WTC11 (cell line): ENCODE data around the gene RAPGEF1. TPM values are rescaled to one million over a fixed set of nuclear protein-coding genes. Genes with fewer than 3 reads are reported as not detected.

Experiments
- ATAC-seq: fragments of 200-7000 bp; cut with Tn5 transposase; 2 replicates; pipeline ENCODE4 v1.10.0; 2021; ENCODE audit warnings: mild to moderate bottlenecking, moderate library complexity
- CTCF ChIA-PET: fragments of 300-600 bp; sonication (Branson Sonifier 250); formaldehyde crosslinking; loops from one replicate; lab custom pipeline; 2021; ENCODE audit warnings: antibody characterized with exemption; lab: Charles Lee
- POLR2A ChIA-PET: fragments of 350-600 bp; sonication (Branson Sonifier 250); formaldehyde crosslinking; loops from one replicate; lab custom pipeline; 2021; ENCODE audit warnings: antibody characterized with exemption; lab: Charles Lee
- DNase-seq: peaks from one replicate; pipeline ENCODE4 v3.0.0; 2021; ENCODE audit warnings: low spot score
- H3K27ac Mint-ChIP-seq: 2 replicates; pipeline ENCODE4 v1.8.0; 2021; ENCODE audit warnings: mixed read lengths
- H3K27me3 Mint-ChIP-seq: 2 replicates; pipeline ENCODE4 v1.8.0; 2021; ENCODE audit warnings: low read depth, mild to moderate bottlenecking, moderate library complexity, mixed read lengths
- H3K36me3 Mint-ChIP-seq: 2 replicates; pipeline ENCODE4 v1.8.0; 2021; ENCODE audit warnings: mixed read lengths
- H3K4me1 Mint-ChIP-seq: 2 replicates; pipeline ENCODE4 v1.8.0; 2022; ENCODE audit warnings: mixed read lengths
- H3K4me3 Mint-ChIP-seq: 2 replicates; pipeline ENCODE4 v1.8.0; 2021; ENCODE audit warnings: mild to moderate bottlenecking, moderate library complexity, mixed read lengths
- H3K9me3 Mint-ChIP-seq: 2 replicates; pipeline ENCODE4 v1.8.0; 2021; ENCODE audit warnings: mixed read lengths
- ATF2 ChIP-seq: sonication (generic); formaldehyde crosslinking; IDR thresholded peaks from 2 replicates; pipeline ENCODE4 v1.8.1; 2022; ENCODE audit warnings: low read depth, missing genetic modification reagents, borderline replicate concordance
- CBFB ChIP-seq: sonication (generic); formaldehyde crosslinking; IDR thresholded peaks from 2 replicates; pipeline ENCODE4 v1.8.1; 2022; ENCODE audit warnings: mild to moderate bottlenecking, low read depth, missing genetic modification reagents
- EMX1 ChIP-seq: fragments of 250-450 bp; sonication (Bioruptor Pico); IDR thresholded peaks from 2 replicates; pipeline ENCODE4 v1.8.0; 2021; ENCODE audit warnings: mild to moderate bottlenecking
- FOXP4 ChIP-seq: sonication (generic); formaldehyde crosslinking; IDR thresholded peaks from 2 replicates; pipeline ENCODE4 v1.8.0; 2022; ENCODE audit warnings: mild to moderate bottlenecking, missing genetic modification reagents
- GTF2I ChIP-seq: fragments of 250-450 bp; sonication (Bioruptor Pico); conservative IDR thresholded peaks from 2 replicates; pipeline ENCODE4 v1.4.0; 2021; ENCODE audit warnings: mild to moderate bottlenecking
- IRF2 ChIP-seq: sonication (generic); formaldehyde crosslinking; IDR thresholded peaks from 2 replicates; pipeline ENCODE4 v1.8.0; 2022; ENCODE audit warnings: low read depth, missing genetic modification reagents, borderline replicate concordance
- KAT7 ChIP-seq: sonication (generic); formaldehyde crosslinking; IDR thresholded peaks from 2 replicates; pipeline ENCODE4 v1.8.1; 2023; ENCODE audit warnings: missing genetic modification reagents, mild to moderate bottlenecking, borderline replicate concordance
- MAX ChIP-seq: sonication (generic); formaldehyde crosslinking; IDR thresholded peaks from 2 replicates; pipeline ENCODE4 v1.8.0; 2022; ENCODE audit warnings: mild to moderate bottlenecking, missing genetic modification reagents
- MYBL2 ChIP-seq: sonication (generic); formaldehyde crosslinking; IDR thresholded peaks from 2 replicates; pipeline ENCODE4 v1.8.1; 2023; ENCODE audit warnings: mild to moderate bottlenecking, moderate library complexity, missing genetic modification reagents
- NR3C1 ChIP-seq: sonication (generic); formaldehyde crosslinking; conservative IDR thresholded peaks from 2 replicates; pipeline ENCODE4 v1.8.1; 2023; ENCODE audit warnings: low read depth, mild to moderate bottlenecking, missing genetic modification reagents
- RELA ChIP-seq: sonication (generic); formaldehyde crosslinking; IDR thresholded peaks from 2 replicates; pipeline ENCODE4 v1.8.1; 2022; ENCODE audit warnings: missing genetic modification reagents, mild to moderate bottlenecking, borderline replicate concordance
- SMAD3 ChIP-seq: sonication (generic); formaldehyde crosslinking; IDR thresholded peaks from 2 replicates; pipeline ENCODE4 v1.8.0; 2022; ENCODE audit warnings: missing genetic modification reagents, mild to moderate bottlenecking, borderline replicate concordance
- SOX15 ChIP-seq: fragments of 250-450 bp; sonication (Bioruptor Pico); IDR thresholded peaks from 2 replicates; pipeline ENCODE4 v1.9.0; 2021; ENCODE audit warnings: mild to moderate bottlenecking
- TEAD4 ChIP-seq: sonication (generic); formaldehyde crosslinking; IDR thresholded peaks from 2 replicates; pipeline ENCODE4 v1.8.0; 2022; ENCODE audit warnings: mild to moderate bottlenecking, missing genetic modification reagents
- ZMAT4 ChIP-seq: fragments of 250-450 bp; sonication (Bioruptor Pico); IDR thresholded peaks from 2 replicates; pipeline ENCODE4 v1.9.0; 2021; ENCODE audit warnings: mild to moderate bottlenecking
- ZNF138 ChIP-seq: sonication (generic); formaldehyde crosslinking; conservative IDR thresholded peaks from 2 replicates; pipeline ENCODE4 v1.8.1; 2022; ENCODE audit warnings: mild to moderate bottlenecking, moderate library complexity, missing genetic modification reagents
- ZNF396 ChIP-seq: fragments of 250-450 bp; sonication (Bioruptor Pico); IDR thresholded peaks from 2 replicates; pipeline ENCODE4 v1.8.0; 2021; ENCODE audit warnings: mild to moderate bottlenecking, moderate library complexity, borderline replicate concordance
- total RNA-seq: library from RNA; stranded (reverse); gene quantifications from 3 replicates; pipeline ENCODE4 v1.2.3, GENCODE V29; 2021
- TF ChIP-seq, protein P1 (sequence below): sonication (generic); formaldehyde crosslinking; IDR thresholded peaks from 2 replicates; pipeline ENCODE4 v1.8.0; 2022; ENCODE audit warnings: mild to moderate bottlenecking, missing genetic modification reagents
- TF ChIP-seq, protein P2 (sequence below): fragments of 250-450 bp; sonication (Bioruptor Pico); IDR thresholded peaks from 2 replicates; pipeline ENCODE4 v1.9.0; 2021; ENCODE audit warnings: moderate library complexity, mild to moderate bottlenecking, inconsistent platforms, borderline replicate concordance
- TF ChIP-seq, protein P3 (sequence below): sonication (generic); formaldehyde crosslinking; IDR thresholded peaks from 2 replicates; pipeline ENCODE4 v1.8.0; 2023; ENCODE audit warnings: missing genetic modification reagents, mild to moderate bottlenecking, borderline replicate concordance
- TF ChIP-seq, protein P4 (sequence below): fragments of 250-450 bp; sonication (Bioruptor Pico); IDR thresholded peaks from 2 replicates; pipeline ENCODE4 v2.1.2; 2022; ENCODE audit warnings: mild to moderate bottlenecking, moderate library complexity

Gene RAPGEF1
- total RNA-seq, 1 experiment from 2014 or later: 66.2 TPM

DNA sequence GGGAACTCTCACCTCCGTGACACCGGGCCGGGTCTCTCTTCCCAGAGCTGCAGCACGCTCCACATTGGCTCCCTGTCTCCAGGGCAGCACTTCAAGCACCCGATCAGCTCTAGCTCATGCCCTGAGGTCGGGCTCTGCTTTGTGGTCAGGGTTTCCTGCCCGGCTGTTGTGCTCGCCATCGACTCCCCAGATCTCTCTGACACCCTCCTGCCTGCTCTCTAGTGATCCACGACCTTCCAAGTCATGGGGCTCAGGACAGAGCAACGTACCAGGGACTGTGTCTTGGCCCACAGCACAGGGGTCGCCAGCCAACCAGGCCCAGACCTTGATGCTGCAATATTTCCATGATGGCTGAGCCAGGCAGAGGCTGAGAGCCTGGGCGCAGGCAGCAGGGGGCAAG lies 149.4 kb downstream of the RAPGEF1 start:
- TF ChIP-seq, protein P1, sequence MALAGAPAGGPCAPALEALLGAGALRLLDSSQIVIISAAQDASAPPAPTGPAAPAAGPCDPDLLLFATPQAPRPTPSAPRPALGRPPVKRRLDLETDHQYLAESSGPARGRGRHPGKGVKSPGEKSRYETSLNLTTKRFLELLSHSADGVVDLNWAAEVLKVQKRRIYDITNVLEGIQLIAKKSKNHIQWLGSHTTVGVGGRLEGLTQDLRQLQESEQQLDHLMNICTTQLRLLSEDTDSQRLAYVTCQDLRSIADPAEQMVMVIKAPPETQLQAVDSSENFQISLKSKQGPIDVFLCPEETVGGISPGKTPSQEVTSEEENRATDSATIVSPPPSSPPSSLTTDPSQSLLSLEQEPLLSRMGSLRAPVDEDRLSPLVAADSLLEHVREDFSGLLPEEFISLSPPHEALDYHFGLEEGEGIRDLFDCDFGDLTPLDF (CRISPR knock-in tag): no peak
- TF ChIP-seq RELA (CRISPR knock-in tag) (no peak), FOXP4 (CRISPR knock-in tag) (no peak), SMAD3 (CRISPR knock-in tag) (no peak), MYBL2 (no peak), MAX (no peak), ZNF396 (CRISPR knock-in tag) (no peak), IRF2 (CRISPR knock-in tag) (no peak), SOX15 (CRISPR knock-in tag) (no peak), GTF2I (CRISPR knock-in tag) (no peak), ZMAT4 (CRISPR knock-in tag) (no peak), CBFB (CRISPR knock-in tag) (no peak), ATF2 (CRISPR knock-in tag) (no peak), ZNF138 (no peak)
- TF ChIP-seq, protein P2, sequence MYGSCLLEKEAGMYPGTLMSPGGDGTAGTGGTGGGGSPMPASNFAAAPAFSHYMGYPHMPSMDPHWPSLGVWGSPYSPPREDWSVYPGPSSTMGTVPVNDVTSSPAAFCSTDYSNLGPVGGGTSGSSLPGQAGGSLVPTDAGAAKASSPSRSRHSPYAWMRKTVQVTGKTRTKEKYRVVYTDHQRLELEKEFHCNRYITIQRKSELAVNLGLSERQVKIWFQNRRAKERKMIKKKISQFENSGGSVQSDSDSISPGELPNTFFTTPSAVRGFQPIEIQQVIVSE (CRISPR knock-in tag): no peak
- TF ChIP-seq, all 79 proteins: peak for 0
- Mint-ChIP-seq H3K36me3 (peaks cover 5% of the 10 kb centered on the region; the same call in 1 of the 2 replicates), H3K27ac (no peak overlapping the region), H3K27me3 (no peaks in the 10 kb centered on the region), H3K9me3 (no peaks in the 10 kb centered on the region), H3K4me1 (no peaks in the 10 kb centered on the region), H3K4me3 (no peak overlapping the region)
- DNase-seq (no peak), ATAC-seq (no peak)
- ChIA-PET POLR2A (no interaction called here), CTCF (interaction anchor here (1.6 kb wide), 1 partner anchor 131 kb away, joined by 7 read pairs; no protein-coding TSS in a partner anchor)

DNA sequence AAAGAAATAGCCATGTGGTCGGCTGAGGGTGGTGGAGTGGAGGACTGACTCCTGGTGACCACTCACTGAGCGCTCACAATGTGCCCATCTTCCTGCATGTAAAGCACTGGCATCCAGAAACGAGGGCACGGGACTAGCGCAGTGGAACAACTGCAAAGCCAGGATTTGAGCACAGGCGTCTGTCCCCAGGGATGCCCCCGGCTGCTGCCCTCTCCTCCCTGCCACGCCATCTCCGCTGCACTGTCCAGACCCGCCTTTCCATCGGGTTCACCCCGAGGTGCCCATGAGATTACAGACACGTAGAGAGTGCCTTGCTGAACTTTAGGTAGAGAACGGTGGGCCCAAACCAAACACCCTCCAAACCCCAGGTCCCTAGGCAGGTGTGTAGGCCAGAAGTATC lies 149.9 kb downstream of the RAPGEF1 start:
- no peak for DNase-seq
- TF ChIP-seq IRF2 (CRISPR knock-in tag): no peak
- TF ChIP-seq, protein P3, sequence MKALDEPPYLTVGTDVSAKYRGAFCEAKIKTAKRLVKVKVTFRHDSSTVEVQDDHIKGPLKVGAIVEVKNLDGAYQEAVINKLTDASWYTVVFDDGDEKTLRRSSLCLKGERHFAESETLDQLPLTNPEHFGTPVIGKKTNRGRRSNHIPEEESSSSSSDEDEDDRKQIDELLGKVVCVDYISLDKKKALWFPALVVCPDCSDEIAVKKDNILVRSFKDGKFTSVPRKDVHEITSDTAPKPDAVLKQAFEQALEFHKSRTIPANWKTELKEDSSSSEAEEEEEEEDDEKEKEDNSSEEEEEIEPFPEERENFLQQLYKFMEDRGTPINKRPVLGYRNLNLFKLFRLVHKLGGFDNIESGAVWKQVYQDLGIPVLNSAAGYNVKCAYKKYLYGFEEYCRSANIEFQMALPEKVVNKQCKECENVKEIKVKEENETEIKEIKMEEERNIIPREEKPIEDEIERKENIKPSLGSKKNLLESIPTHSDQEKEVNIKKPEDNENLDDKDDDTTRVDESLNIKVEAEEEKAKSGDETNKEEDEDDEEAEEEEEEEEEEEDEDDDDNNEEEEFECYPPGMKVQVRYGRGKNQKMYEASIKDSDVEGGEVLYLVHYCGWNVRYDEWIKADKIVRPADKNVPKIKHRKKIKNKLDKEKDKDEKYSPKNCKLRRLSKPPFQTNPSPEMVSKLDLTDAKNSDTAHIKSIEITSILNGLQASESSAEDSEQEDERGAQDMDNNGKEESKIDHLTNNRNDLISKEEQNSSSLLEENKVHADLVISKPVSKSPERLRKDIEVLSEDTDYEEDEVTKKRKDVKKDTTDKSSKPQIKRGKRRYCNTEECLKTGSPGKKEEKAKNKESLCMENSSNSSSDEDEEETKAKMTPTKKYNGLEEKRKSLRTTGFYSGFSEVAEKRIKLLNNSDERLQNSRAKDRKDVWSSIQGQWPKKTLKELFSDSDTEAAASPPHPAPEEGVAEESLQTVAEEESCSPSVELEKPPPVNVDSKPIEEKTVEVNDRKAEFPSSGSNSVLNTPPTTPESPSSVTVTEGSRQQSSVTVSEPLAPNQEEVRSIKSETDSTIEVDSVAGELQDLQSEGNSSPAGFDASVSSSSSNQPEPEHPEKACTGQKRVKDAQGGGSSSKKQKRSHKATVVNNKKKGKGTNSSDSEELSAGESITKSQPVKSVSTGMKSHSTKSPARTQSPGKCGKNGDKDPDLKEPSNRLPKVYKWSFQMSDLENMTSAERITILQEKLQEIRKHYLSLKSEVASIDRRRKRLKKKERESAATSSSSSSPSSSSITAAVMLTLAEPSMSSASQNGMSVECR: no peak
- TF ChIP-seq NR3C1: no peak
- no peak for TF ChIP-seq TEAD4 (CRISPR knock-in tag)
- no peak for TF ChIP-seq SOX15 (CRISPR knock-in tag)
- TF ChIP-seq ZMAT4 (CRISPR knock-in tag): no peak
- no peak for TF ChIP-seq KAT7
- TF ChIP-seq, protein P4, sequence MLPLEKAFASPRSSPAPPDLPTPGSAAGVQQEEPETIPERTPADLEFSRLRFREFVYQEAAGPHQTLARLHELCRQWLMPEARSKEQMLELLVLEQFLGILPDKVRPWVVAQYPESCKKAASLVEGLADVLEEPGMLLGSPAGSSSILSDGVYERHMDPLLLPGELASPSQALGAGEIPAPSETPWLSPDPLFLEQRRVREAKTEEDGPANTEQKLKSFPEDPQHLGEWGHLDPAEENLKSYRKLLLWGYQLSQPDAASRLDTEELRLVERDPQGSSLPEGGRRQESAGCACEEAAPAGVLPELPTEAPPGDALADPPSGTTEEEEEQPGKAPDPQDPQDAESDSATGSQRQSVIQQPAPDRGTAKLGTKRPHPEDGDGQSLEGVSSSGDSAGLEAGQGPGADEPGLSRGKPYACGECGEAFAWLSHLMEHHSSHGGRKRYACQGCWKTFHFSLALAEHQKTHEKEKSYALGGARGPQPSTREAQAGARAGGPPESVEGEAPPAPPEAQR: no peak
- TF ChIP-seq EMX1 (CRISPR knock-in tag): no peak
- no peaks in the 10 kb centered on the region for H3K9me3 Mint-ChIP-seq
- POLR2A ChIA-PET: no interaction called here
- no peaks in the 10 kb centered on the region for H3K4me1 Mint-ChIP-seq
- no peak for ATAC-seq
- H3K4me3 Mint-ChIP-seq: no peak overlapping the region
- peaks cover 2% of the 10 kb centered on the region; the same call in 1 of the 2 replicates for H3K36me3 Mint-ChIP-seq
- H3K27me3 Mint-ChIP-seq: no peaks in the 10 kb centered on the region
- CTCF ChIA-PET: no interaction called here
- no peak overlapping the region for H3K27ac Mint-ChIP-seq
